Stomach (tissue), 9 donors: ENCODE data around the gene CARMIL1. TPM values are rescaled to one million over a fixed set of nuclear protein-coding genes. Genes with fewer than 3 reads are reported as not detected.
"Not testable (repeated sequence)": the region's sequence is repeated elsewhere in the genome, so short reads cannot be mapped to it uniquely, and the experiment has no call there.

ENCODE experiments used
- DNase-seq, 2 donors: peaks; one replicate each; pipeline versions ENCODE4 v3.0.0 to v3.0.0-alpha.2; 2013 to 2019
- H3K27ac ChIP-seq, 5 donors: fragments of 200-600 bp in 4 of 5; sonication (generic) in 4 of 5; one replicate each; pipeline ENCODE4 v1.5.1; 2013 to 2019; ENCODE audit warnings: mild to moderate bottlenecking in 1 of 5, moderate library complexity in 1 of 5
- H3K27me3 ChIP-seq, 3 donors: fragments of 200-600 bp; sonication (generic); one replicate each; pipeline ENCODE4 v1.5.1; 2017 to 2019; ENCODE audit warnings: mixed run types in 1 of 3
- H3K36me3 ChIP-seq, 4 donors: fragments of 200-600 bp; sonication (generic); 1 replicate in 3 of 4; 2 replicates in 1 of 4; pipeline ENCODE4 v1.5.1; 2016 to 2019
- H3K4me1 ChIP-seq, 4 donors: fragments of 200-600 bp; sonication (generic); one replicate each; pipeline ENCODE4 v1.5.1; 2016 to 2019
- H3K4me3 ChIP-seq, 4 donors: fragments of 200-600 bp; sonication (generic) in 3 of 4; one replicate each; pipeline ENCODE4 v1.5.1; 2016 to 2019; ENCODE audit warnings: mild to moderate bottlenecking in 1 of 4
- H3K9me3 ChIP-seq, 4 donors: fragments of 200-600 bp; sonication (generic); one replicate each; pipeline ENCODE4 v1.5.1; 2016 to 2019
- EP300 ChIP-seq: sonication (generic); formaldehyde crosslinking; IDR thresholded peaks from one replicate; pipeline ENCODE4 v1.6.1; 2017; ENCODE audit warnings: antibody characterized with exemption
- POLR2A ChIP-seq, 4 donors: fragments of 450-650 bp; IDR thresholded peaks; one replicate each; pipeline ENCODE4 v1.6.1; 2016; ENCODE audit warnings: antibody characterized with exemption in 4 of 4, control low read depth in 2 of 4, mild to moderate bottlenecking in 1 of 4, moderate library complexity in 1 of 4
- POLR2AphosphoS5 ChIP-seq, 3 donors: sonication (generic); formaldehyde crosslinking; IDR thresholded peaks; one replicate each; pipeline ENCODE4 v1.6.1; 2016; ENCODE audit warnings: antibody characterized with exemption in 3 of 3
- WGBS, 5 donors: extraction: QIAGEN DNeasy Blood & Tissue Kit in 3 of 5; methylation state at CpG; one replicate each; pipeline versions ENCODE4 v1.1.5 to v1.1.7; 2013 to 2018; 5-methylcytosine and 5-hydroxymethylcytosine counted together
- intact Hi-C: fragments of 100-400 bp; cut with DNase I; formaldehyde crosslinking; loops from one replicate; pipeline ENCODE4 v1.15.1; 2023; ENCODE audit warnings: low total_unique reads
- polyA plus RNA-seq, 3 donors: library from polyadenylated mRNA; stranded (reverse); fragments of 200-250 nt; gene quantifications; one replicate each; pipeline ENCODE4 v1.2.3, GENCODE V29; 2013
- total RNA-seq, 5 donors: library from RNA; depleted of rRNA; stranded (reverse); fragments of >200 nt; gene quantifications; one replicate each; pipeline versions ENCODE4 v1.1.0 to v1.2.3, GENCODE V29; 2014 to 2016
- TF ChIP-seq, protein P1 (sequence below), 7 experiments: fragments of 450-650 bp in 4 of 7; fragments of 200-600 bp in 3 of 7; sonication (generic) in 3 of 7; IDR thresholded peaks; one replicate each; pipeline ENCODE4 v1.5.1; 2016 to 2019; ENCODE audit warnings: antibody characterized with exemption in 7 of 7, control low read depth in 2 of 7, mild to moderate bottlenecking in 1 of 7
- donor health status: healthy with polysubstance abuse.
- donor health status: Bipolar disorder and iron deficiency.
- donor health status: healthy.

CARMIL1 gene
- total and polyA plus RNA-seq, 8 donors = 10.5 to 42.7 (median 14.9) TPM

GRCh38 chr6:25583906-25584305 is 304.7 kb downstream of the CARMIL1 start:
- WGBS, 5 donors = 62 to 91% (median 80%) methylated on average over 3 of the region's 3 CpGs
- no peak for TF ChIP-seq EP300
- no peak for TF ChIP-seq POLR2A (IDR thresholded peaks at IDR 0.05)
- TF ChIP-seq, protein P1, sequence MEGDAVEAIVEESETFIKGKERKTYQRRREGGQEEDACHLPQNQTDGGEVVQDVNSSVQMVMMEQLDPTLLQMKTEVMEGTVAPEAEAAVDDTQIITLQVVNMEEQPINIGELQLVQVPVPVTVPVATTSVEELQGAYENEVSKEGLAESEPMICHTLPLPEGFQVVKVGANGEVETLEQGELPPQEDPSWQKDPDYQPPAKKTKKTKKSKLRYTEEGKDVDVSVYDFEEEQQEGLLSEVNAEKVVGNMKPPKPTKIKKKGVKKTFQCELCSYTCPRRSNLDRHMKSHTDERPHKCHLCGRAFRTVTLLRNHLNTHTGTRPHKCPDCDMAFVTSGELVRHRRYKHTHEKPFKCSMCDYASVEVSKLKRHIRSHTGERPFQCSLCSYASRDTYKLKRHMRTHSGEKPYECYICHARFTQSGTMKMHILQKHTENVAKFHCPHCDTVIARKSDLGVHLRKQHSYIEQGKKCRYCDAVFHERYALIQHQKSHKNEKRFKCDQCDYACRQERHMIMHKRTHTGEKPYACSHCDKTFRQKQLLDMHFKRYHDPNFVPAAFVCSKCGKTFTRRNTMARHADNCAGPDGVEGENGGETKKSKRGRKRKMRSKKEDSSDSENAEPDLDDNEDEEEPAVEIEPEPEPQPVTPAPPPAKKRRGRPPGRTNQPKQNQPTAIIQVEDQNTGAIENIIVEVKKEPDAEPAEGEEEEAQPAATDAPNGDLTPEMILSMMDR (IDR thresholded peaks at IDR 0.05) = no peak
- no peak for TF ChIP-seq POLR2AphosphoS5 (IDR thresholded peaks at IDR 0.05)
- no peak for DNase-seq
- Histone ChIP-seq H3K4me3 (no peak overlapping the region), H3K4me1 (no peaks in the 10 kb centered on the region), H3K27ac (no peak overlapping the region), H3K9me3 (no peaks in the 10 kb centered on the region), H3K36me3 (peaks cover 8 to 38% (median 10%) of the 10 kb centered on the region in 4 donors), H3K27me3 (no peaks in the 10 kb centered on the region)
- intact Hi-C loops = no loop called here

GRCh38 chr6:25585225-25585624 is 306.1 kb downstream of the CARMIL1 start:
- no peaks in the 10 kb centered on the region for H3K9me3 ChIP-seq
- peaks cover 8 to 38% (median 10%) of the 10 kb centered on the region in 4 donors for H3K36me3 ChIP-seq
- intact Hi-C loops = no loop called here
- TF ChIP-seq, protein P1 (IDR thresholded peaks at IDR 0.05) = no peak
- TF ChIP-seq POLR2A (IDR thresholded peaks at IDR 0.05) (no peak), EP300 (no peak), POLR2AphosphoS5 (IDR thresholded peaks at IDR 0.05) (no peak)
- no peaks in the 10 kb centered on the region for H3K4me1 ChIP-seq
- H3K27ac ChIP-seq = no peak overlapping the region
- H3K4me3 ChIP-seq = no peak overlapping the region
- DNase-seq = no peak
- 95 to 96% (median 96%) methylated on average over 4 of the region's 4 CpGs for whole genome bisulfite sequencing, 5 donors
- H3K27me3 ChIP-seq = no peaks in the 10 kb centered on the region

GRCh38 chr6:25586119-25586518 is 306.9 kb downstream of the CARMIL1 start:
- 83 to 96% (median 93%) methylated on average over 8 to 30 of the region's 30 CpGs for WGBS, 5 donors
- intact Hi-C loops, H3K27ac ChIP-seq, H3K4me3 ChIP-seq, DNase-seq, H3K27me3 ChIP-seq, H3K4me1 ChIP-seq, H3K9me3 ChIP-seq: not testable (repeated sequence)
- peaks cover 6 to 35% (median 9%) of the 10 kb centered on the region in 4 donors for H3K36me3 ChIP-seq

DNA sequence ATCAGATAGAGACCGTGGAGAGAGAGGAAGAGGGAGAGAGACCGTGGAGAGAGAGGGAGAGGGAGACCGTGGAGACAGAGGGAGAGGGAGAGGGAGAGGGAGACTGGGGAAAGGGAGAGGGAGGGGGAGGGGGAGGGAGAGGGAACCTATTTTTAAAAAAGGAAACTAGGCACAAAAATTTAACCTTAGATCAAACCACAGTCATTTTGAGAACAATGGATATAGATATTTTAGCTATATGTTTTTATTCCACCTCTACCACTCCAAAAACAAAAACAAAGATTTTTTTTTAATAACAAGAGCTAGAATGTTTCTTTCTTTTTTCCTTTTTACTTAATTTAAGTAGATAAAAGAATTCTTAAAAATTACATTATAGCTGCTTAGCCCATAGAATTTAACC is 307.8 kb downstream of the CARMIL1 start:
- no peaks in the 10 kb centered on the region for H3K27me3 ChIP-seq
- no peak overlapping the region for H3K4me3 ChIP-seq
- DNase-seq = no peak
- intact Hi-C loops = no loop called here
- H3K27ac ChIP-seq = no peak overlapping the region
- no peak for TF ChIP-seq POLR2AphosphoS5 (IDR thresholded peaks at IDR 0.05)
- TF ChIP-seq EP300 = no peak
- TF ChIP-seq, protein P1 (IDR thresholded peaks at IDR 0.05) = no peak
- WGBS, 5 donors = 91 to 100% (median 94%) methylated on average over 2 to 3 of the region's 3 CpGs
- no peaks in the 10 kb centered on the region for H3K9me3 ChIP-seq
- H3K36me3 ChIP-seq = peaks cover 0 to 32% (median 6%) of the 10 kb centered on the region in 4 donors
- no peaks in the 10 kb centered on the region for H3K4me1 ChIP-seq

DNA sequence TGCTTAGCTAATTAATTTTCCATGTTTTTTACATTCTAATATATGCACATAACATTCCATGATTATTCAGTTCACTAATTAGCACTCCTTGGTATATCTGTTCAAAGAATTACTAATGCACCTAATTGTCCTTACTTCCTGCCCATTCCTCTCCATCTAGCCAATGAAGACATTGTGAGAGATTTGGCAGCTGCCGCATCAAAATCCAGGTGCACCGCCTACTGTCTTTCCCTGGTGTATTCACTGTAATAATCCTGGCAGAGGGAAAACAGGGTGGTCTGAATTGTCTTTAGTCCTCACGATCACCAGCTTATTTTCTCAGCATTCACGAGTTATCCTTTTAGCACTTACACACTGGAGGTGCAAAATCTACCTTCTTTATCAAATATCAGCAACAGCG is 311.8 kb downstream of the CARMIL1 start:
- Histone ChIP-seq H3K27ac (no peak overlapping the region), H3K4me1 (no peaks in the 10 kb centered on the region), H3K27me3 (no peaks in the 10 kb centered on the region), H3K9me3 (no peaks in the 10 kb centered on the region), H3K4me3 (no peak overlapping the region), H3K36me3 (peaks cover 0 to 42% (median 13%) of the 10 kb centered on the region in 4 donors)
- intact Hi-C loops = no loop called here
- TF ChIP-seq, protein P1 (IDR thresholded peaks at IDR 0.05) = no peak
- no peak for TF ChIP-seq POLR2A (IDR thresholded peaks at IDR 0.05)
- no peak for TF ChIP-seq POLR2AphosphoS5 (IDR thresholded peaks at IDR 0.05)
- no peak for TF ChIP-seq EP300
- DNase-seq = peak in 1 of 2 donors; percentile 7
- whole genome bisulfite sequencing, 5 donors = 81 to 89% (median 84%) methylated on average over 5 of the region's 5 CpGs
